Measurements from ENCODE around the gene MDH1. TPM values are rescaled to one million over a fixed set of nuclear protein-coding genes. Genes with fewer than 3 reads are reported as not detected.

Gene MDH1
- polyA plus RNA-seq, 2 of the 4 experiments (the other 2 are of a cell fraction) = 220 to 425 TPM

- ATAC-seq = no peak
Measured at GRCh38 chr2:63562751-63563150, 26.0 kb upstream of the MDH1 start.

GRCh38 chr2:63569740-63570139, 19.0 kb upstream of the MDH1 start:
- ChIA-PET CTCF (no interaction called here), POLR2A (interaction anchor here (1.2 kb wide), 1 partner anchor 19 kb away, joined by 3 read pairs; the partner anchor contains the start of gene MDH1)
- peaks cover 3% of the 10 kb centered on the region; the same call in 1 of the 3 replicates for H3K9me3 ChIP-seq
- DNase-seq (ENCODE audit: low read depth in 1 of 2, low spot score in 1 of 2) (no peak), FAIRE-seq (no peak), ATAC-seq (no peak)
- no peaks in the 10 kb centered on the region for H3K4me1 ChIP-seq
- H3K4me3 ChIP-seq = no peak overlapping the region
- TF ChIP-seq MYC (IDR thresholded peaks at IDR 0.05; ENCODE audit: borderline replicate concordance, low read length) = no peak
- TF ChIP-seq RNF2 (IDR thresholded peaks at IDR 0.05; ENCODE audit: borderline replicate concordance, low read depth) = no peak
- no peak for TF ChIP-seq PBX3 (IDR thresholded peaks at IDR 0.05)
- no peak overlapping the region for H3K4me2 ChIP-seq
- no peak overlapping the region for H3K27ac ChIP-seq

More at GRCh38 chr2:63562751-63563150, 26.0 kb upstream of the MDH1 start:
- Histone ChIP-seq H3K9me3 (peaks cover 11% of the 10 kb centered on the region; the same call in 2 of the 3 replicates), H3K27ac (no peak overlapping the region), H3K4me1 (no peaks in the 10 kb centered on the region), H3K4me2 (no peak overlapping the region), H3K4me3 (no peak overlapping the region)
- ChIA-PET POLR2A (no interaction called here), CTCF (no interaction called here)
- FAIRE-seq (no peak), DNase-seq (ENCODE audit: low read depth in 1 of 2, low spot score in 1 of 2) (no peak)
- TF ChIP-seq MAX (IDR thresholded peaks at IDR 0.05) (no peak), KDM1A (IDR thresholded peaks at IDR 0.05; ENCODE audit: low read depth) (no peak), CBX8 (IDR thresholded peaks at IDR 0.05) (no peak), PHF8 (IDR thresholded peaks at IDR 0.05; ENCODE audit: borderline replicate concordance, low read depth) (no peak), JUNB (IDR thresholded peaks at IDR 0.05) (no peak), GATA3 (IDR thresholded peaks at IDR 0.05; ENCODE audit: borderline replicate concordance) (no peak), ATOH8 (CRISPR knock-in tag; IDR thresholded peaks at IDR 0.05; ENCODE audit: low read depth) (no peak), HDAC2 (IDR thresholded peaks at IDR 0.05) (no peak), REST (IDR thresholded peaks at IDR 0.05) (no peak), FOXS1 (CRISPR knock-in tag; IDR thresholded peaks at IDR 0.05) (no peak), ZSCAN20 (CRISPR knock-in tag; IDR thresholded peaks at IDR 0.05) (no peak), CTCF (IDR thresholded peaks at IDR 0.05) (no peak), JUN (IDR thresholded peaks at IDR 0.05) (no peak)

GRCh38 chr2:63571291-63571690, 17.5 kb upstream of the MDH1 start:
- ChIA-PET CTCF (no interaction called here), POLR2A (no interaction called here)
- Histone ChIP-seq H3K9me3 (peaks cover 3% of the 10 kb centered on the region; the same call in 1 of the 3 replicates), H3K4me3 (no peak overlapping the region), H3K4me2 (no peak overlapping the region), H3K27ac (no peak overlapping the region), H3K4me1 (no peaks in the 10 kb centered on the region)
- 85% methylated on average over 2 of the region's 2 CpGs for WGBS (ENCODE audit: missing lambda C conversion rate)
- no peak for DNase-seq (ENCODE audit: low read depth in 1 of 2, low spot score in 1 of 2)
- no peak for FAIRE-seq
- ATAC-seq = no peak
- no peak for TF ChIP-seq ELK1 (IDR thresholded peaks at IDR 0.05; ENCODE audit: low read depth, low read length)
- no peak for TF ChIP-seq ZFP36 (IDR thresholded peaks at IDR 0.05; ENCODE audit: borderline replicate concordance, partially characterized antibody)
- TF ChIP-seq EHF (CRISPR knock-in tag; IDR thresholded peaks at IDR 0.05) = no peak
- no peak for TF ChIP-seq MAX (IDR thresholded peaks at IDR 0.05)
- TF ChIP-seq RNF2 (IDR thresholded peaks at IDR 0.05; ENCODE audit: borderline replicate concordance, low read depth) = no peak
- no peak for TF ChIP-seq FOXS1 (CRISPR knock-in tag; IDR thresholded peaks at IDR 0.05)
- no peak for TF ChIP-seq CBX2 (IDR thresholded peaks at IDR 0.05; ENCODE audit: borderline replicate concordance, low read depth)
- TF ChIP-seq CHD2 (IDR thresholded peaks at IDR 0.05; ENCODE audit: low read length, partially characterized antibody) = no peak
- no peak for TF ChIP-seq CHD4 (IDR thresholded peaks at IDR 0.05; ENCODE audit: borderline replicate concordance)
- no peak for TF ChIP-seq ZC3H11A (IDR thresholded peaks at IDR 0.05)
- no peak for TF ChIP-seq CBX8 (IDR thresholded peaks at IDR 0.05)
- TF ChIP-seq USF2 (IDR thresholded peaks at IDR 0.05) = no peak
- no peak for TF ChIP-seq HEYL (CRISPR knock-in tag; IDR thresholded peaks at IDR 0.05)

Measured in A549 (cell line).